GM12872 (cell line): ENCODE measurements around the gene VTI1B.

ENCODE experiments used
- CTCF ChIP-seq: IDR thresholded peaks from 3 replicates; pipeline ENCODE4 v1.5.1; 2011; ENCODE audit warnings: low read depth, mild to moderate bottlenecking, low read length, moderate library complexity; ENCODE audit not compliant: insufficient read depth

VTI1B gene

GRCh38 chr14:67694791-67695393, 20.5 kb upstream of the VTI1B start:
- TF ChIP-seq CTCF = no peak

GRCh38 chr14:67690011-67690410, 15.6 kb upstream of the VTI1B start:
- TF ChIP-seq CTCF = no peak

- TF ChIP-seq CTCF = no peak
Observed at GRCh38 chr14:67683842-67684241, 9.4 kb upstream of the VTI1B start.

GRCh38 chr14:67680941-67681340, 6.5 kb upstream of the VTI1B start:
- no peak for TF ChIP-seq CTCF

- TF ChIP-seq CTCF = no peak
Observed at GRCh38 chr14:67680121-67680602, 5.7 kb upstream of the VTI1B start.

GRCh38 chr14:67679006-67679405, 4.6 kb upstream of the VTI1B start:
- TF ChIP-seq CTCF = no peak

- TF ChIP-seq CTCF = no peak
Observed at GRCh38 chr14:67675219-67675582, 769 bp upstream of the VTI1B start.
